ENCODE data around the gene NTM.

GRCh38 chr11:132137981-132138313, 767.5 kb downstream of the NTM start:
- TF ChIP-seq, protein P1, sequence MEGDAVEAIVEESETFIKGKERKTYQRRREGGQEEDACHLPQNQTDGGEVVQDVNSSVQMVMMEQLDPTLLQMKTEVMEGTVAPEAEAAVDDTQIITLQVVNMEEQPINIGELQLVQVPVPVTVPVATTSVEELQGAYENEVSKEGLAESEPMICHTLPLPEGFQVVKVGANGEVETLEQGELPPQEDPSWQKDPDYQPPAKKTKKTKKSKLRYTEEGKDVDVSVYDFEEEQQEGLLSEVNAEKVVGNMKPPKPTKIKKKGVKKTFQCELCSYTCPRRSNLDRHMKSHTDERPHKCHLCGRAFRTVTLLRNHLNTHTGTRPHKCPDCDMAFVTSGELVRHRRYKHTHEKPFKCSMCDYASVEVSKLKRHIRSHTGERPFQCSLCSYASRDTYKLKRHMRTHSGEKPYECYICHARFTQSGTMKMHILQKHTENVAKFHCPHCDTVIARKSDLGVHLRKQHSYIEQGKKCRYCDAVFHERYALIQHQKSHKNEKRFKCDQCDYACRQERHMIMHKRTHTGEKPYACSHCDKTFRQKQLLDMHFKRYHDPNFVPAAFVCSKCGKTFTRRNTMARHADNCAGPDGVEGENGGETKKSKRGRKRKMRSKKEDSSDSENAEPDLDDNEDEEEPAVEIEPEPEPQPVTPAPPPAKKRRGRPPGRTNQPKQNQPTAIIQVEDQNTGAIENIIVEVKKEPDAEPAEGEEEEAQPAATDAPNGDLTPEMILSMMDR (IDR thresholded peaks at IDR 0.05; ENCODE audit: low read depth, low read length): no peak
- TF ChIP-seq EZH2phosphoT487 (IDR thresholded peaks at IDR 0.05; ENCODE audit: low read depth): no peak

Measured in OCI-LY3 (cell line).